GM12801 (cell line): ENCODE results near the gene CHP1.

Source experiments
- TF ChIP-seq, protein P1 (sequence below): IDR thresholded peaks from one replicate; pipeline ENCODE4 v1.5.1; 2011; ENCODE audit warnings: control low read depth; ENCODE audit not compliant: insufficient read length; ENCODE audit errors: extremely low read depth

CHP1 gene

DNA sequence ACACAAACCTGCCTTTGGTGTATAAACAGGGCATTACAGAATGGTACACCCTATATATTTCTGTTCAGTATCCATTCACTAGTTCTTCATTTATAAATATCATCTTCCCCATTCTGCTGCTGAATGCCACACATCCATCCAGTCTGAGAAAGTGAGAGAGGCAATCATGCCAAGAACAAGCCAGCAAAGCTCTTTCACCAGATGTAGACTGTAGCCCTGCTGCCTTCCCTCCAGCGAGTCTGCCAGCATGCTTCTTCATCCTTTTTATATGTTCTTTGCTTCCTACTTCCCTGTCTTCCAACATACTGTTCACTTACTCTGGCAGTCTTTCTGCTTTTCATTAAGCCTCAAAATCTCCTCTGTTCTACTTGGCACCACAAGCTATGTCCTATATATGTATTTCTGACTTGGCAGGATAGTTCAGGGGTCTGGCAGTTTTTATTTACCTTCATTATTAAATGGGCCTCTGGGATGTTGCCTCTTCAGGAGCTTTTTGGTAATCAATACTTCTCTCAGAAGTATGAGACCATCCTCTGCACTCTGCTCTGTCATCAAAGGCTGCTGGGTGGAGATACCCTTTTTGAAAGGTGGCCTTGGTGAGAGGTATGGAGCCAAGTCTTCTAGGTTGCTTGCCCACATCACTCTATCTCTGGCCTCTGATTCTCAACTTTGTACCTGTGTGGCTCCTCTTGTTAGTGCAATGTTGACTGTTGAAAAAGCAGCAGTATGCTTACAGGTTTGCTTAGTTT, 48.6 kb downstream of the CHP1 start:
- TF ChIP-seq, protein P1, sequence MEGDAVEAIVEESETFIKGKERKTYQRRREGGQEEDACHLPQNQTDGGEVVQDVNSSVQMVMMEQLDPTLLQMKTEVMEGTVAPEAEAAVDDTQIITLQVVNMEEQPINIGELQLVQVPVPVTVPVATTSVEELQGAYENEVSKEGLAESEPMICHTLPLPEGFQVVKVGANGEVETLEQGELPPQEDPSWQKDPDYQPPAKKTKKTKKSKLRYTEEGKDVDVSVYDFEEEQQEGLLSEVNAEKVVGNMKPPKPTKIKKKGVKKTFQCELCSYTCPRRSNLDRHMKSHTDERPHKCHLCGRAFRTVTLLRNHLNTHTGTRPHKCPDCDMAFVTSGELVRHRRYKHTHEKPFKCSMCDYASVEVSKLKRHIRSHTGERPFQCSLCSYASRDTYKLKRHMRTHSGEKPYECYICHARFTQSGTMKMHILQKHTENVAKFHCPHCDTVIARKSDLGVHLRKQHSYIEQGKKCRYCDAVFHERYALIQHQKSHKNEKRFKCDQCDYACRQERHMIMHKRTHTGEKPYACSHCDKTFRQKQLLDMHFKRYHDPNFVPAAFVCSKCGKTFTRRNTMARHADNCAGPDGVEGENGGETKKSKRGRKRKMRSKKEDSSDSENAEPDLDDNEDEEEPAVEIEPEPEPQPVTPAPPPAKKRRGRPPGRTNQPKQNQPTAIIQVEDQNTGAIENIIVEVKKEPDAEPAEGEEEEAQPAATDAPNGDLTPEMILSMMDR, result no peak

DNA sequence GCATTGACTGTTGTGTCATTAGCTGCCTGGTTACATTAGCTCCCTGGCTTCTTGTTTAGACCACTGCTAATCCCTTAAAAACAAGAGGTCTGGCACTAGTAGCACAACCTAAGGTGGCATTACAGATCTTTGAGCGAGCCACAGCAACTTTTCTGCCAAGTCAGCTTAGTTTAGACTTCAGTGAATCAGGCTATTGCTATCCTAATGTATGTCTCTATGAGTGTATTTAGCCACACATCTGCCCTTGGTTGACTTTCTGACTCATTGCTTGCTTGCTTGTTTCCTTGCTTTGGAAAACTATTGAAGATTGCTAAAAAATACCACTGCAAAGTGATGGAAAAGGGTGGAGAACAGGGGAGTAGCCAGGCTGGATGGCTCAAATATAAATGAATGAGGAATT, 50.2 kb downstream of the CHP1 start:
- TF ChIP-seq, protein P1, result no peak

DNA sequence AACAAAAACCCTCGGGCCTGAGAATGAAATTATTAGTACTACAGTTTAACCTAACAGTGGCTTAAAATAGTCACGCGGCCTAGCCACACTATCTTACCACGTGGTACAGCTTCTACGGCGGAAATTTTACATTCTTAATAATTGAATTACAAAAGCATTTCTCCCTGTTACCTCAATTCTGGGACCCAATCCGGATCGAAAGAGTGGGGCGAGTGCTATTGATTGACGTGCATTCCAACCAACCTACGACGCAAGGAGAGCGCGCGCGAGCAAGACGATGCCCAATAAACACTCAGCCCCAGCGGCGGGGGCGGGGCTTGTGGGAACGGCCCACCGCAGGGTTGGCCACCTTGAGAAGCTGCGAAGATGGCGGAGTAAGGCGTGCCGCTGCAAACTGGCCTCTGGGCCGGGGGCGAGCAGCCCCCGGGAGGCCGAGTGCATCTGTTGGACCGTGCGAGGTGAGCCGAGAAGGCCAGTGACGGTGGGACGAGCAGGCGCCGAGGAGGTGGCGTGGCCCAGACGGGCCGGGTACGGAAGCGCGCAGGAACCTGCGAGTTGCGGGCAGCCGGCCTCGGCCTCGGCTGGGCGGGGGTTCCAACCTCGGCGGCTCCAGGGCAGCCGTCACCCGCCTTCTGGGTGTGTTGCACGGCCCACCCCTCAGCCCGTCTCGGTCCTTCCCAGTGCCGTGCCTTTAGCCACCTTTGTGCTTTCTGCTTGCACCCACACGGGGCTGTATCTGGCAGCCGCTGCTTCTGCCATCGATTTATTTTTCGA, 52.8 kb downstream of the CHP1 start:
- TF ChIP-seq, protein P1, result no peak

DNA sequence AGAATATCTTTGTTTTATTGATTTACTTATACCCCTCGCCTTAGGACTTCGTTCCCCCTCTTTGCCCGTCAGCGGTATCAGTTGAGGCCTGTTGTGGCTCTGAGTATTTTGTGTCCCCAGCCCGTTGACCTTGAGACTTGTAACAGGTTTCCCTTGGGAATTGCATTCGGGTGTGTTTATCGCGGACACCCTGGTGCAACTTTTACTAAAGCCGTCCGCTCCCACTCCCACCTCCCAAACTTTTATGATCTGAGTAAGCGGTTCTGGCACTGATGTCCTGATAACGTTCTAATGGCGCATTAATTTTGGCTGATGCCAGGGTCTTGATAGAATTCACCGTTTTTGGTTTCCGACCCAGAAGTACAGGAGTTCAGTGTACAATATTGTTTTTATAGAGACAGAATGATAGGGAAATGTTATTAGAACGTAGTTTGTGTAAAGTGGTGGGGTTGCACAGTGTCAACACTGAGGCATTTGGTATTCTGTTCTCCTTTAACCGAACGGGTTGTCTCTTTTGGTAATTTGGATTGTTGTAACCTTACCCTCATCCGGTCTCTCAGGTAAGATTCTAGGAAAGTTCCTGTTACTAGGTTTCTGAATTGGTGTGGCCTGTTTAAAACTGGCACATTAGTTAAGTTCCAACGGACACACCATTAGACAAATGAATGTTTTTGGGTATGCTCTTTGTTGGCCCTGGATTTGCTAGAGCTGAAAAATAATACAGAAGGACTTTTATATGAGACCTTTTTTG, 53.5 kb downstream of the CHP1 start:
- TF ChIP-seq, protein P1, result no peak

DNA sequence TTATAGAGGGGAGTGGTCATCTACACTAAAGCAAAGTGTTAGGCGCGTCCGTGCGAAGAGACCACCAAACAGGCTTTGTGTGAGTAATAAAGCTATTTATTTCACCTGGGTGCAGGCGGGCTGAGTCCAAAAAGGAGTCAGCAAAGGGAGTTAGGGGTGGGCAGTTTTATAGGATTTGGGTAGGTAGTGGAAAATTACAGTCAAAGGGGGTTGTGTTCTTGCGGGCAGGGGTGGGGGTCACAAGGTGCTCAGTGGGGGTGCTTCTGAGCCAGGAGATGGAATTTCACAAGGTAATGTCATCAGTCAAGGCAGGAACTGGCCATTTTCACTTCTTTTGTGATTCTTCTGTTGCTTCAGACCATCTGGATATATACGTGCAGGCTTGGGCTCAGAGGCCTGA, 54.2 kb downstream of the CHP1 start:
- TF ChIP-seq, protein P1, result no peak

DNA sequence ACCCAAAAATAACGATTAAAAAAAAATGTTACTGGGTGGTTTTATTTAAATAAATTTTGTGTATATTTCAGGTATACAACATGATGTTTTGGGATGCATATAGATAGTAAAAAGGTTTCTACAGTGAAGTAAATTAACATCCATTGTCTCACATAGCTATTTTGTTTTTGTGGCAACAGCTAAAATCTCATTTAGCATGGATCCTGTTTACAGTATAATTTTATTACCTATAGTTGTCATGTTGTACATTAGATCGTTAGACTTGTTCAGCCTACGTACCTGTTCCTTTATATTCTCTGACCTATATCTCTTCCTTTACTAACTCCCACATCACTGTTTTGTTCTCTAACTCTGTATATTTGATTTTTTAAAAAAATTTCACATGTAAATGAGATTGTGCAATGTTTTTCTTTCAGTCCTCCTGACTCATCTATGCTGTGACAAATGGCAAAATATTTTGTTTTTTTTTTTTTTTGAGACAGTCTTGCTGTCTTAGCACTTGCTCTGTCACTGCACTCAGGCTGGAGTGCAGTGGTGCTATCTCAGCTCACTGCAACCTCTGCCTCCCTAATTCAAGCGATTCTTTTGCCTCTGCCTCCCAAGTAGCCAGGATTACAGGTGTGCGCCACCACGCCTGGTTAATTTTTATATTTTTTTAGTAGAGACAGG, 55.7 kb downstream of the CHP1 start:
- TF ChIP-seq, protein P1, result no peak

DNA sequence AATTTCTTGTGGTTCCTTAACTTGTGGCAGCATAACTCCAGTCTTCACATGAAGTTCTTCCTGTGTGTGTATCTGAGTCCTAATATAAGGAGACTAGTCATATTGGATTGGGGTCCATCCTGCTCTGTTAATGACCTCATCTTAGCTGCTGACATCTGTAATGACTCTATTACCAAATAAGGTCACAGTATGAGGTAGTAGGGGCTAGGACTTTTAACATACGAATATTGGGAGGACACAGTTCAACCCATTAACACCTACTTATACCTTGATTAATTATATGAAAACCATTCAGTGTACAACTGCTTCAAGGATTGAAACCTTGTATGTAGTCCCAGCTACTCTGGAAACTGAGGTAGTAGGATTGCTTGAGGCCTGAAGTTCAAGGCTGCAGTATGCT, 57.4 kb downstream of the CHP1 start:
- TF ChIP-seq, protein P1, result no peak
